GM21390 (cell line): ENCODE data around the gene PWWP2A.

Source experiments
- ATAC-seq: cut with Tn5 transposase; IDR thresholded peaks from one replicate; pipeline ENCODE4 v1.9.1; 2021; ENCODE audit not compliant: unreplicated experiment

PWWP2A gene

DNA sequence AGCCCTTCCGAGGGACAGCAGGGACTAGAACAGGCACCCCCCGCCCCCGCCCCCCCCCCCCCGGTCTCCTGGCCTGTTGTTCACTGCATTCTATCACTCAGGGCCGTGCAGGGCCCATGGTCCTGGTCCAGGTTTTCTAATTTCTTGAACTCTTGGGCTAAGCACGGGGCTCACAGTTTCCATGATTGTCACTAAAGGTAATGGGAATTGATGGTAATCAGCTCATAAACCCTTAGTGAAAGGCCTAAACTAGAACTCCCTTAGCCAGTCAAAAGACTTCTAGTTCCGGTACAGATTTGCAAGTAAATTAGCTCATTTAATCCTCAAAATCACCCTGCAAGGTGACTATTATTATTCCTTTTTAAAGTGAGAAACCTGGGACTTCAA, 14.7 kb upstream of the PWWP2A start:
- no peak for ATAC-seq

- ATAC-seq, result no peak
Observed at GRCh38 chr5:160133071-160133917, 14.0 kb upstream of the PWWP2A start.

DNA sequence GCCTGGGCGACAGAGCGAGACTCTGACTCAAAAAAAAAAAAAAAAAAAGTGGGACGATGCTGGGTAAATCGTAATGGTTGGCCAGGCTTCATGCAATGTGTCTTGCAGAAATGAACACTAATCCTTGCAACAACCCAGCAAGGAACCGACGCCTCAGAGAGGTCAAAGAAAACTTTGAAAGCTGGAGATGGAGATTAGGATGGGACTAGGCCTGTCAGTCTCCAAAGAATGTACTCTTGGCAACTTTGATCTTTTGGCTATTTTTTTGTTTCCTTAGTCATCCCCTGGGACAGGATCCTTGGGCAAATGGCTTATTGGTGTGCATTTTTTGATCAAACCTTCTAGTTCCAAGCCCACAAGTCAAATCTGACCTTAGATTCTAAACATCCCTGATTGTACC, 10.6 kb upstream of the PWWP2A start:
- ATAC-seq, result no peak

GRCh38 chr5:160128632-160129031, 9.4 kb upstream of the PWWP2A start:
- ATAC-seq, result no peak

GRCh38 chr5:160119905-160120266, 636 bp upstream of the PWWP2A start:
- peak; percentile 4 for ATAC-seq

DNA sequence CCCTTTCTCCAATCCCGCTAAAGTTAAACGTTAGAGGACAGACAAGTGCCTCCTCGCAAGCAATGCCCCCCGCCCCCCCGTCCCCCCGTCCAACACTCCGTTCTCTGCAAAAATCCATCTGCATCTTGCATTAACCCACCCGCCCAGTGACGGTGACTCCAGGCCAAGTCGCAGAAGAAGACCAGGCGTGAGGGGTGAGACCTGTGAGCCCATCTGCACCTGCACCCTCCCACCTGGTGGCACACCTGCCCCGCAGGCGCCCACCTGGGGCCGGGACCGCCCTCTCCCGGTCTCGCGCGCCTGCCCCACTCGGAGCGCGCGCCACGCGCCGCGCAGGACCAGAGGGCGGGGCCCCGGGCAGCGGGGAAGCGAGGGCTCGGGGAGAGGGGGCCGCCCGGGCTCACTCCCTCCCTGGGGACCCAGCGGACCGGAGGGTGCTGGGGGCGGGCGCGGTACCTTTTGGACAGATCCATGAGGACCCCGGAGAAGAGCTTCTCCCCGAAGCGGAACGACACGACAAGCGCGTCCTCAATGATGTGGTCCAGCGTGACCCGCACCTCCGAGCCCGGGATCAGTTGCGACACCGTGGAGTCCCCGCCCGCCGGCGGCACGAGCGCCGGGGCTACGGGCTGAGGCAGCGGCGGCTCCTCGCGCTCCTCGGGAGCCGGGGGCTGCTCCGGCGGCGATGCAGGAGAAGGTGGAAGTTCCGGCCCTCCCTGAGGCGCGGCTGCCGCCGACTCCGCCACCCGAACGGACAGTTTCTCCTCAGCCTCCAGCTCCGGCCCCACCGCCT, 705 bp downstream of the PWWP2A start:
- ATAC-seq, result peak; percentile 18

DNA sequence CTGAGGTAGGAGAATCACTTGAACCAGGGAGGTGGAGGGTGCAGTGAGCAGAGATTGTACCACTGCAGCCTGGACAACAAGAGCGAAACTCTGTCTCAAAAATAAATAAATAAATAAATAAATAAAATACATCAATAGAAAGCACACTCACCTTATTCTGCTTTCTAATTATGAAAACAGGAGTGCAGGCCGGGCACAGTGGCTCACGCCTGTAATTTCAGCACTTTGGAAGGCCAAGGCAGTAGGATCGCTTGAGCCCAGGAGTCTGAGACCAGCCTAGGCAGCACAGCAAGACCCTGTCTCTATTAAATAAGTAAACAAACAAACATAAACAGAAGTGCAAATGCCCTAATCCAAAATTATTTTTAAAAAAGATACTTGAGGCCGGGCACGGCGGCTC, 2.3 kb downstream of the PWWP2A start:
- no peak for ATAC-seq

GRCh38 chr5:160108124-160108523, 11.1 kb downstream of the PWWP2A start:
- ATAC-seq, result no peak

DNA sequence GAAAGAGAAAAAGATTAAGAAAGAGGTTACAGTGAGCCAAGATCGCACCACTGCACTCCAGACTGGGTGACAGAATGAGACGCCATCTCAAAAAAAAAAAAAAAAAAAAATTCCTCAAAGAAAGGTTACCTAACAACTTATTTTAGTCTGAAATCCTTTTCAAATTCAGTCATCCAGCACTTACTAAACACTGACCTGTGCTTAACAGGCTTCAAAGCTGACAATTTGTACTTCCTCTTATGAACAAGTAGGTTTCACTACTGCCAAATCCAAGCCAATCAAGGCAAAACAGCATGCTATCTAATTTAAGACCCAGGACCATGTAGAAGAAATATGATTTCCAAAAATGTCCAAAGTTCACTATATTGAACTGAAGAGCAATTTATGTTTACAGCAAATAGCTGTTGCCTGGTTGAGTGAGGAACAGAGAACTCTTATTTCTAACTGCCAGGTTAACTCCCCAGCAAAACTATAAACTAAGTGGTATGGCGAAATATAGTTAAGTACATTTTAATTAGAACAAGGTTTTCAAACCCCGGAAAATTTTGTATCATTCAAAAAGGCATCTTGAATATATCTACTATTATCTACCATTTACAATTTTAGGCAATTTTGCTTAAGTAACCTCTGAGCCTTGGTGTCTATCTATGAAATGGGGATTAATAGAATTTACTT, 13.4 kb downstream of the PWWP2A start:
- peak; percentile 78 for ATAC-seq

DNA sequence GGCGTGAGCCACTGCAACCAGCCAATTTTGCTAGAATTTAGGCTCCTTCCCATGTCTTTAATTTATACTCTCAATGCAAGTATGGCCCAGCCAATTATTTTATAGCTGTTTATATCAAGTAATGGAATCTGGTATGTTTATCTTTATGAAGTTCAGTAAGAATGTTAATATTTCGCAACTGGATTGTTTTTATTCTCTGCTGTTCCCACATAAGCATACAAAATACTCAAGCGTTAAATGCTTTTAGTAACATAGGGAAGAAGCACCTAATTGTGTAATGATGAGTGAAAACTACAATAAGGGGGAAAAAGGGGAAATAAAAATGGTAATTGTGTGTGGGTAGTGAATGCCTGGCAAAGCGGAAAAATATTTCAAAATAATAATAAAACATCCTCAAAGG, 21.3 kb downstream of the PWWP2A start:
- ATAC-seq, result no peak

DNA sequence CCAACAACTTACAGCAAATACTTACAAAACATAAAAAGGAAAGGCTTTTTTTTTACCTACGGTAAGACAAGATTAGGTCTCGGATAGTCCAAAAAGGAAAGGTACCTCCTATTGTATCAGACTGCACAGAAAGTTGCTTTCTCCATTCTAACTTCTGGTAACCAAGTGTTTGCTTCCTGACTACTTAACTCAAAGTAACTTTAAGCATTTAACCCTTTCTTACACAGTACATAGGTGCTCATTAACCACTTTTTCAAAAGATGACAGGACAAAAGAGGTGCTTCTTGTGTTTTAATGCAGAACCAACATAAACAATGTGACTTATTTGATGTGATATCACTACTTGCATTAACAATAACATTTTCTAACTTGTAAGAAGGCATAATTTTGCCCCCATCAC, 23.1 kb downstream of the PWWP2A start:
- no peak for ATAC-seq

GRCh38 chr5:160092960-160093707, 26.1 kb downstream of the PWWP2A start:
- peak; percentile 87 for ATAC-seq

DNA sequence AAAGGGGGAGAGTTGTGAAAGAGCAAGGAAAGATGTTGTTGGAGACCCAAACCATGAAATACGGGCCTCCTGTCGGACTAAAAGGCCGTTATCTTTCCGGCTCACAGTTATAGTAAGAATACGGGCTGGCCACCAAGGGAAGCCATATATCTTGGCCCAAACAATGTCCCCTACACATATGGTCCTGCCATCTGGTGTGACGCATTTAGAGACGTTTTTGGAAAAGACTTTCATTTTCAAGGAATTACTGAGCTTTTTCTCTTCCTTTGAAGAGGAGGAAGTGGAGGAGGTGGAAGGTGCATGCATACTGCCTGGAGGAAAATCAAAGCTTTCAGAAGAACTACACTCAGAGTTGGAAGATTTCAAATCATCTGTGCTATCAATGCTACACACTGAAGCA, 26.7 kb downstream of the PWWP2A start:
- ATAC-seq, result no peak

GRCh38 chr5:160090059-160090458, 29.2 kb downstream of the PWWP2A start:
- no peak for ATAC-seq

GRCh38 chr5:160089531-160089930, 29.7 kb downstream of the PWWP2A start:
- ATAC-seq, result no peak

DNA sequence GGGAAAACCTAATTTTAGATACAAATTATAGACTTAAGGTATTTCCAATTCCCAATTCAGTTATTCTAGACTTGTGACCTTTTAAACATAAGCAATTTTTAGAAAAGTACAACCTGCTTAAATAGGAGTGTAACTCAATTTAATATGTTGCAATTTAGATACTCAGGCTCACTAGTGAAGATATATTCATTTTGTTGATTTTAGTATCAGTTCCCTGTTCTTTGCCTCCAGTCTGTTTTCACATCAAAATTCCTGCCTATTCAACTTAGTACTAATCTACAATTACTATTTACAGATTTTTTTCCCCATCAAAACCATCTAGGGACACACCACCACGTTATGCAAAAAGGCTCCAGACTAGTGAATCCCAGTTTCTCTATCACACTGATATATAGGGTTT, 30.4 kb downstream of the PWWP2A start:
- no peak for ATAC-seq

DNA sequence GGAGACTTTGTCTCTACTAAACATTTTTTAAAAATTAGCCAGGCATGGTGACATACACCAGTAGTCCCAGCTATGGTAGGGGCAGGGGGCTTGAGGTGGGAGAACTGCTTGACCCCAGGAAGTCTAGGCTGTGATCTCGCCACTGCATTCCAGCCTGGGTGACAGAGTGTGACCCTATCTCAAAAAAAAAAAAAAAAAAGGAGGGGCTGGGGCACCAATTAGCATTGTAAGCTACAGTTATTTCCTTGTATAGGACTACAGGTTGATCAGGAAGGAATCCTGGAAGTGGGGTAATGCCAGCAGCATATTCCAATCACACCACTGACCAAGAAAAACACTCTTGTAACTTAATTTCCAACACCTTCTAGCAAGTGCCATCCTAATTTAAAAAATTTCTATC, 32.1 kb downstream of the PWWP2A start:
- no peak for ATAC-seq

- no peak for ATAC-seq
Observed at GRCh38 chr5:160084144-160084543, 35.1 kb downstream of the PWWP2A start.

DNA sequence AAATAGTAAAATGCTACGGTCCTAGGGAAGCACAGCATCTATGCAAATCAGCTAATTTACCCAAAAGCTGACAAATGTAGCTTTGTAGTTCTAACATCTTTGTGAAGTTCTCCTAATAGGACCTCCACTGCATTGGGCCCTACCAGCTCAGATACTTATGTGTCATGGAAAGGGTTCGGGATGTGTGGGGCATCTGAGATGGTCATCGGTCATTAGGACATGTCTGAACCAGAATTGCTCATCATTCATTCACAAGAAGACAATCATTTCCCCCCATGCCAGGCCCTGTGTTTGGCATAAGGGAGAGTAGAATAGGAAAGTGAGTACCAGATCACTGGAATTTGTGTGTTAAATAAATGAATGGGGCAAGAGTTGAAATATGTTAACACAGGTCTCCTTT, 35.7 kb downstream of the PWWP2A start:
- no peak for ATAC-seq

- ATAC-seq, result no peak
Observed at GRCh38 chr5:160082614-160083500, 36.4 kb downstream of the PWWP2A start.
